Fibroblast of lung (primary cell): Measurements from ENCODE around the gene CT45A2. TPM values are rescaled to one million over a fixed set of nuclear protein-coding genes. Genes with fewer than 3 reads are reported as not detected.
"Not testable (repeated sequence)": the region's sequence is repeated elsewhere in the genome, so short reads cannot be mapped to it uniquely, and the experiment has no call there.

Experiments used
- DNase-seq, 2 donors: peaks; one replicate each; pipeline versions ENCODE4 v3.0.0 to v3.0.0-alpha.2; 2010; ENCODE audit warnings: low read depth in 2 of 2
- H2AFZ ChIP-seq: 2 replicates; pipeline ENCODE4 v1.5.1; 2012; ENCODE audit warnings: low read length, control low read depth, inconsistent platforms
- H3K27ac ChIP-seq: 2 replicates; pipeline ENCODE4 v1.5.1; 2011; ENCODE audit warnings: low read length, control low read depth; ENCODE audit not compliant: insufficient read depth
- H3K27me3 ChIP-seq: 2 replicates; pipeline ENCODE4 v1.5.1; 2011; ENCODE audit warnings: mild to moderate bottlenecking, low read length; ENCODE audit not compliant: control insufficient read depth, insufficient read depth
- H3K36me3 ChIP-seq: 2 replicates; pipeline ENCODE4 v1.5.1; 2011; ENCODE audit warnings: low read length; ENCODE audit not compliant: control insufficient read depth, insufficient read depth
- H3K4me1 ChIP-seq: 2 replicates; pipeline ENCODE4 v1.5.1; 2011; ENCODE audit warnings: low read length; ENCODE audit not compliant: control insufficient read depth, insufficient read depth; ENCODE audit errors: extremely low read depth
- H3K4me2 ChIP-seq: 2 replicates; pipeline ENCODE4 v1.5.1; 2011; ENCODE audit warnings: low read length, control low read depth; ENCODE audit not compliant: insufficient read depth; ENCODE audit errors: extremely low read depth
- H3K4me3 ChIP-seq, 4 experiments: fragments of 200-600 bp in 1 of 4; sonication (generic) in 1 of 4; replicated peaks in 1 of 4; 2 replicates each; pipeline ENCODE4 v1.5.1; 2011 to 2016; ENCODE audit warnings: low read length in 4 of 4, low read depth in 3 of 4, mild to moderate bottlenecking in 3 of 4, control low read depth in 2 of 4, inconsistent platforms in 1 of 4, mixed read lengths in 1 of 4; ENCODE audit not compliant: insufficient read depth in 1 of 4; ENCODE audit errors: control extremely low read depth in 1 of 4
- H3K79me2 ChIP-seq: 2 replicates; pipeline ENCODE4 v1.5.1; 2012; ENCODE audit warnings: mild to moderate bottlenecking, low read length, inconsistent platforms; ENCODE audit not compliant: control insufficient read depth, insufficient read depth
- H3K9ac ChIP-seq: 2 replicates; pipeline ENCODE4 v1.5.1; 2011; ENCODE audit warnings: mild to moderate bottlenecking, low read length, control low read depth; ENCODE audit not compliant: insufficient read depth
- H3K9me3 ChIP-seq: 2 replicates; pipeline ENCODE4 v1.5.1; 2012; ENCODE audit warnings: low read depth, low read length; ENCODE audit not compliant: control insufficient read depth, insufficient read depth
- H4K20me1 ChIP-seq: 2 replicates; pipeline ENCODE4 v1.5.1; 2011; ENCODE audit warnings: low read length; ENCODE audit not compliant: control insufficient read depth, insufficient read depth; ENCODE audit errors: extremely low read depth
- polyA minus RNA-seq: library from RNA; depleted of rRNA, polyadenylated mRNA; stranded (reverse); fragments of >200 nt; gene quantifications from 2 replicates; pipeline ENCODE4 v1.2.3, GENCODE V29; 2011; ENCODE audit warnings: low replicate concordance
- polyA plus RNA-seq, 2 donors: library from polyadenylated mRNA; depleted of rRNA in 1 of 2; stranded (reverse) in 1 of 2; unstranded in 1 of 2; fragments of >200 nt; gene quantifications; 2 replicates each; pipeline ENCODE4 v1.2.1, GENCODE V29; 2011 to 2012; ENCODE audit warnings: missing spikeins in 1 of 2
- total RNA-seq: library from RNA; depleted of rRNA; stranded (reverse); fragments of >200 nt; gene quantifications from 2 replicates; pipeline ENCODE4 v1.2.1, GENCODE V29; 2014

Gene CT45A2
- total RNA-seq (not detected in 2 replicates), polyA plus RNA-seq (not detected in 2 replicates), polyA minus RNA-seq (not detected in 2 replicates)
- not detected in 2 replicates for polyA plus RNA-seq (2012)

DNA sequence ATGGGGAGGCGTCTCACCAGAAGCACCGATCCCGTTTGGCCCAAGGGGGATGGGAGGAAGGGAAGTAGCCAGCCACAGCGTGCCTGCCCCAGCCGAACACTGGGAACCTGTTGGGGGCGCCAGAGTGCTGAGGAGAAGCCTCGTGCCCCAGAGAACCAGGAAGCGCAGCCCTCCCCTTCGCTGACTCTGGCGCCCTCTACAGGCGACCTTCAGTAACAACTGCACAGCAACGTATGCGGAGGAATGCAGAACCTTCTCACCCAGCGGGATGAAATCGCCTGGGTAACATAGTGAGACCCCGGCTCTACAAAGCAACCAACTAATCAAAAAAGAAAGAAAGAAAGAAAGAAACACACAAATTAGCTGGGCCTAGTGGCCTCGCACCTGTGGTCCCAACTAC is at the start of gene CT45A2:
CT45A2 (minus strand) TSS at position 101 of the 400 bp plus-strand sequence. CDS start 3,747 bp downstream, outside the sequence.
- not testable (repeated sequence) for H3K27ac ChIP-seq, DNase-seq, H2AFZ ChIP-seq, H3K4me3 ChIP-seq, H3K4me1 ChIP-seq, H4K20me1 ChIP-seq, H3K9me3 ChIP-seq, H3K79me2 ChIP-seq, H3K9ac ChIP-seq, H3K4me2 ChIP-seq, H3K27me3 ChIP-seq, H3K36me3 ChIP-seq

DNA sequence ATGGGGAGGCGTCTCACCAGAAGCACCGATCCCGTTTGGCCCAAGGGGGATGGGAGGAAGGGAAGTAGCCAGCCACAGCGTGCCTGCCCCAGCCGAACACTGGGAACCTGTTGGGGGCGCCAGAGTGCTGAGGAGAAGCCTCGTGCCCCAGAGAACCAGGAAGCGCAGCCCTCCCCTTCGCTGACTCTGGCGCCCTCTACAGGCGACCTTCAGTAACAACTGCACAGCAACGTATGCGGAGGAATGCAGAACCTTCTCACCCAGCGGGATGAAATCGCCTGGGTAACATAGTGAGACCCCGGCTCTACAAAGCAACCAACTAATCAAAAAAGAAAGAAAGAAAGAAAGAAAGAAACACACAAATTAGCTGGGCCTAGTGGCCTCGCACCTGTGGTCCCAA is 34.6 kb upstream of the CT45A2 start, which contains the start of gene CT45A8:
CT45A8 (minus strand) TSS at position 101 of the 400 bp plus-strand sequence. CDS start 3,755 bp downstream, outside the sequence.
- not testable (repeated sequence) for H3K27ac ChIP-seq, DNase-seq, H3K27me3 ChIP-seq, H3K9me3 ChIP-seq, H3K9ac ChIP-seq, H3K4me3 ChIP-seq, H4K20me1 ChIP-seq, H3K4me1 ChIP-seq, H3K79me2 ChIP-seq, H3K4me2 ChIP-seq, H2AFZ ChIP-seq, H3K36me3 ChIP-seq

GRCh38 chrX:135837180-135837579 is 17.4 kb upstream of the CT45A2 start, which contains the start of gene CT45A7:
Gene CT45A7 (minus strand): TSS chrX:135837280. CDS start chrX:135833533, 3,747 bp downstream.
- H3K79me2 ChIP-seq, H3K4me1 ChIP-seq, H3K9me3 ChIP-seq, H3K4me2 ChIP-seq, H2AFZ ChIP-seq, H4K20me1 ChIP-seq, DNase-seq, H3K4me3 ChIP-seq, H3K9ac ChIP-seq, H3K27ac ChIP-seq, H3K27me3 ChIP-seq, H3K36me3 ChIP-seq: not testable (repeated sequence)

DNA sequence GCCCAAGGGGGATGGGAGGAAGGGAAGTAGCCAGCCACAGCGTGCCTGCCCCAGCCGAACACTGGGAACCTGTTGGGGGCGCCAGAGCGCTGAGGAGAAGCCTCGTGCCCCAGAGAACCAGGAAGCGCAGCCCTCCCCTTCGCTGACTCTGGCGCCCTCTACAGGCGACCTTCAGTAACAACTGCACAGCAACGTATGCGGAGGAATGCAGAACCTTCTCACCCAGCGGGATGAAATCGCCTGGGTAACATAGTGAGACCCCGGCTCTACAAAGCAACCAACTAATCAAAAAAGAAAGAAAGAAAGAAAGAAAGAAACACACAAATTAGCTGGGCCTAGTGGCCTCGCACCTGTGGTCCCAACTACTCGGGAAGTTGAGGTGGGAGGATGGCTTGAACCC is 17.1 kb downstream of the CT45A2 start, which contains the start of gene CT45A6:
CT45A6 (minus strand) TSS at position 101 of the 400 bp plus-strand sequence. CDS start 3,794 bp downstream, outside the sequence.
- H4K20me1 ChIP-seq, H2AFZ ChIP-seq, H3K9ac ChIP-seq, H3K27me3 ChIP-seq, H3K4me1 ChIP-seq, H3K4me2 ChIP-seq, H3K36me3 ChIP-seq, H3K4me3 ChIP-seq, H3K79me2 ChIP-seq, H3K9me3 ChIP-seq, DNase-seq, H3K27ac ChIP-seq: not testable (repeated sequence)

GRCh38 chrX:135785403-135785802 is 34.4 kb downstream of the CT45A2 start, which contains the start of gene CT45A5:
Gene CT45A5 (minus strand): TSS chrX:135785503. CDS start chrX:135781729, 3,774 bp downstream.
- H3K4me2 ChIP-seq, H3K79me2 ChIP-seq, H3K4me3 ChIP-seq, H3K9ac ChIP-seq, H4K20me1 ChIP-seq, H2AFZ ChIP-seq, H3K27me3 ChIP-seq, H3K4me1 ChIP-seq, H3K27ac ChIP-seq, DNase-seq, H3K9me3 ChIP-seq, H3K36me3 ChIP-seq: not testable (repeated sequence)

DNA sequence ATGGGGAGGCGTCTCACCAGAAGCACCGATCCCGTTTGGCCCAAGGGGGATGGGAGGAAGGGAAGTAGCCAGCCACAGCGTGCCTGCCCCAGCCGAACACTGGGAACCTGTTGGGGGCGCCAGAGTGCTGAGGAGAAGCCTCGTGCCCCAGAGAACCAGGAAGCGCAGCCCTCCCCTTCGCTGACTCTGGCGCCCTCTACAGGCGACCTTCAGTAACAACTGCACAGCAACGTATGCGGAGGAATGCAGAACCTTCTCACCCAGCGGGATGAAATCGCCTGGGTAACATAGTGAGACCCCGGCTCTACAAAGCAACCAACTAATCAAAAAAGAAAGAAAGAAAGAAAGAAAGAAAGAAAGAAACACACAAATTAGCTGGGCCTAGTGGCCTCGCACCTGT is 51.7 kb downstream of the CT45A2 start, which contains the start of gene CT45A3:
CT45A3 (minus strand) TSS at position 101 of the 400 bp plus-strand sequence. CDS start 3,747 bp downstream, outside the sequence.
- not testable (repeated sequence) for H3K9me3 ChIP-seq, H3K4me1 ChIP-seq, H3K9ac ChIP-seq, H4K20me1 ChIP-seq, DNase-seq, H3K27ac ChIP-seq, H2AFZ ChIP-seq, H3K4me3 ChIP-seq, H3K36me3 ChIP-seq, H3K79me2 ChIP-seq, H3K4me2 ChIP-seq, H3K27me3 ChIP-seq
